Femur (tissue), 1 donor: ENCODE data around the gene NCK2.
A peak's percentile ranks its signal among the peaks of the same experiment; 100 is the strongest.

Experiments used
- DNase-seq: peaks from one replicate; pipeline ENCODE4 v3.0.0-alpha.2; 2017

The NCK2 gene

GRCh38 chr2:105854972-105855371 lies 110.3 kb downstream of the NCK2 start:
- DNase-seq = no peak

DNA sequence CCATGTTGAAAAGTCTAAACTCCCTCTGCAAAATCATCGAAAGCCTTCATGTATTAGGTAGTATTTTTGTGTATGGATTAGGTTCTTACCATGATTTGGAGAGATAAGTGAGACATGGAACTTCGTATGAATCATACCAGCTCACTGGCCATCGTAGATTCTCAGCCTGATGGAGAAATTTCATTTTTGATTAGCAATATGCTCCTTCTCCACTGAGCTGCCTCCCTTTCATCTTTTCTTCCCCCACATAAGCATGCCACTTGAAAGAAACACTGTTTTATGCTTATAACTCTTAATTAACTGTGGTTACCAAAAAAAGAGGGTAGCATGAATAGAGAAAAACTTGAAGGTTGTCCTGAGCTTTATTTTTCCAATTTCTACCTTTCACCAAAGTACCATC lies 111.9 kb downstream of the NCK2 start:
- DNase-seq = no peak

DNA sequence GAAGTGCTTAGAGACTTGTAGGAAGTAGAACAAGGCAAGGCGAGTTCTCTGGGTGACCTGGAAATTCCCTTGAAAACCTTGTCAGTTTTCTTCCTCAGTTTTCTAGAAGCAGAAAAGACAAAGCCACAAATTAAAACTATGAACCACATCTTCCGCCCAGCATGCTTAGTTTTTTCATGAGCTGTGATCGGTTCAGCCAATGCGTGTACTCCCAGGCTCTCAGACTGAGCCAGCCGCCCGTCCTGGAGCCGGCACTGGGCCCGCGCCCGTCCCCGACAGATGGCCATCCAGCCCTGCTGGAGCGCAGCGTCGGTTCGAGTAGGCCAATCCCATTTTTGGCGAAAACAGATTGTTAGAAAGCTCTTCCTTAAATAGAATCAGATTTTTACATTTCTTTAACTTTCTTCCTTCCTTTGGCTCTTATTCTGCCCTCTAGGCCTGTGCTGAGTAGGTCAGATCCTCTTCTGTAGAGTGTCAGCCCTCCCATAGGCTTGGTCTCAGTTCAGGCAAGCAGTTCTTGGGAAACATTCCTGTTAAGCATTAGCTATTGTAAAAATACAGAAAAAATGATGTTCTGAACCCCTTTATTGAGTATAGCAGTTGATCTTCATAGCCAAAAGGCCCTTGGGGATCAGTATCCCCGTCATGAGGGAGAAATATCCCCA lies 112.5 kb downstream of the NCK2 start:
- no peak for DNase-seq

DNA sequence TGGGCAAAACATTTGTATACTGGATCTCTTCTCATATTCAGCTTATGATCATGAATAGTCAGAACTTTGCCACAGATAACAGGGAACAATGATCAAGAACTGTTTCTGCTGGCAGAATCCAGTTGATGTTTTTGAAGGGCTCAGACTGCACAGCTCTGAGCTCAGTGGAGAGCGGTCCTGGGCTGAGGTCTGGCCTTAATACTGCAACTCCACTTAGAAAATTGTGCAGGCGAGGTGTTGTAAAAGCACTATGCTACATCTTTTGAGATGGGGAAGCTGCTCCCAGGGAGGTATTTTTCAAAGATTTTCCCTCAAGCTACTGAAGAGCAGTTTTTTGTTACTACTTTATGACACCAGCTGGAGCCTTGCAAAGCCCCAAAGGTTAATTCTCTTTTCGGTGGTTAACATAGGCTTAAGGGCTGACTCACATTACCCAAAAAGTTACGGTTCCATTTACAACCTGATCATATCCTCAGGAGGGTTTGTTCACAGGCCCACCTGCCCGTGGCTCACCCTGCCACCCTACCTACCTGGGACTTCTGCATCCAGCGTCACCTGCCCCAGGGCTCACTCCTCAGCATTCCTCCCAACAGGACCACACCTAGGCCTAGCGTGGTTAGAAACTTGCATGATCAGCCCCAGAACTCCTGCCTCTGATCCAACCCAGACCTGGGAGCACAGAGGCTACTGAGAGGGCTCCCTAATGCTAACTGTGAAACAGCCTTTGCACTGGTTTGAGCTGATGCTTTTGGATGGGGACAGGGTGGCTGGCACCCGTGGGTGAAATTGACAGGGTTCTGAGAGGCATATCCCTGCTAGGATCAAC lies 114.4 kb downstream of the NCK2 start:
- no peak for DNase-seq

DNA sequence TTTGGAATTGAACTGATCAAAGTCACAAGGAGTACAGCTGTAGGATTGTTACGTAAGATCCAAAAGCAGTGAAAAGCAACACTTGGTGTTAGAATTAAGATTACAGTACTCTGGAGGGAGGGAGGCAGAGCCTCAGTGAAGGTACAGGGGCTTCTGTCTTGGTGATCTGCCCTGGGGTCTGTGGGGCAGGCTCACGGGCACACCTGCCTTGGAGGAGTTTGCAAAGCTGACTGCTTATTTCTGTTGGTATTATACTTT lies 114.9 kb downstream of the NCK2 start:
- DNase-seq = no peak

DNA sequence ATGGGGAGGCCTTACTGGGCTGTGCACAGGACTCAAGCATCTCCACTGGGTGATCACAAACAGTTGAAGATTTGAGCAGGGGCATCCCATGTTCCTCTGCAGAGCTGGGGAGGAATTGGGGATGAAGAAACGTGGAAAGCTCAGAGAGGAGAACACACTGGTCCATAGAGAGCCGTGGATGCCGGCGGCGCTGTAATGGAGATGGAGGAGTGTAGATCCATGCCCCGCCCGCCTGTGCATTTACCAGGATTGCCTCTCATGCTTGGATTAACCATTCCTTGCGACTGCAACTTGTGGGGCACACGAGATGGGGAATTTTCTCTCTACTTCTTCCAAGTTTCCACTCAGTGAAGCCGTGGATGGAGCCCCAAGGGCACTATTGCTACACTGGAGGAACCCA lies 115.9 kb downstream of the NCK2 start:
- DNase-seq = no peak

DNA sequence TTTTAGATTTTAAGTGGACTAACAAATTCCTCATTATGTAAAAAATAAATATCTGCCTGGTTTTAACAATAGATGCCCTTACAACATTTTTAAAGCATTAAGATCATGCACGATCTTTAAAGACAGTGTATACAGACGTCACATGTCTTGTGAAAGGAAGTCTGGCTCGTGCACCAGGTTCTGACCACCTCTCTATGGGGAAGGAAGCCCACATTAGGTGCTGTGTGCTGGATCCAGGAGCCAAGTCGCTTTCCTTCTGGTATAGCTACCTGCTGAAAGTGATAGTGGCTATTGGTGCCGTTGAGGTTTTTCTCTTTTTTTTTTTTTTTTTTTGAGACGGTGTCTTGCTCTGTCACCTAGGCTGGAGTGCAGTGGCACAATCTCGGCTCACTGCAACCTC lies 116.5 kb downstream of the NCK2 start:
- DNase-seq = no peak

- DNase-seq = no peak
Measured at GRCh38 chr2:105862843-105863242, 118.1 kb downstream of the NCK2 start.

- no peak for DNase-seq
Measured at GRCh38 chr2:105864262-105864661, 119.5 kb downstream of the NCK2 start.

DNA sequence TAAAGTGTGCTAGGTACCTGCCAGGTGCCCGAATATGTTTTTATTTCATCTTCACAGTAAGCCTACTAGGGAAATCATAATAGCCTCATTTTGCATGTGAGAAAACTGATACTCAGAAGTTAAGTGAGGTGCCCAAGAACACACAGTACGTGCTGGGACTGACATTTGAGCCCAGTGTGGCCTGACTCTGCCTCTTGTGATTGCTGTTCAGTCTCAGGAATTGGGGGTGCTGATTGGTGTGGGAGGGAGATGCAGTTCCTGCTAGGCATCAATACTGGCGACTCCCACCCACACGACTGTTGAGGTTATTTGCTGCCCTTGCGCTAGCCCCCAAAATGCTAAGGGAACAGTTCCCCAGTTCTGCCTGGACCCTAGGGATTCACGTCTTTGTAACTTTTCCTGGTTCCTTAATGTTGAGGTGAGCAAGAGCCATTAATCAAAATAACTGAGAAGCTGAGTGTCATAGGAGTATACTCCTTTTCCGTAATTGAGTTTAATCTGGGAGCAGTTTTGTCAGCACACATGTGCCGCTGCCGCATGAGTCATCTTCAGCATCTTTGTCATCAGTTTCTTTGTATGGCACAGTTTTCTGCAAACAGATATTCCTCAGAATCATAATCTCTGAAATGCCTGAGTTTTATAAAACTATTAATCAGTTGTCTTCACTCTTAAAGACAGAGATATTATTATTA lies 120.7 kb downstream of the NCK2 start:
- no peak for DNase-seq

DNA sequence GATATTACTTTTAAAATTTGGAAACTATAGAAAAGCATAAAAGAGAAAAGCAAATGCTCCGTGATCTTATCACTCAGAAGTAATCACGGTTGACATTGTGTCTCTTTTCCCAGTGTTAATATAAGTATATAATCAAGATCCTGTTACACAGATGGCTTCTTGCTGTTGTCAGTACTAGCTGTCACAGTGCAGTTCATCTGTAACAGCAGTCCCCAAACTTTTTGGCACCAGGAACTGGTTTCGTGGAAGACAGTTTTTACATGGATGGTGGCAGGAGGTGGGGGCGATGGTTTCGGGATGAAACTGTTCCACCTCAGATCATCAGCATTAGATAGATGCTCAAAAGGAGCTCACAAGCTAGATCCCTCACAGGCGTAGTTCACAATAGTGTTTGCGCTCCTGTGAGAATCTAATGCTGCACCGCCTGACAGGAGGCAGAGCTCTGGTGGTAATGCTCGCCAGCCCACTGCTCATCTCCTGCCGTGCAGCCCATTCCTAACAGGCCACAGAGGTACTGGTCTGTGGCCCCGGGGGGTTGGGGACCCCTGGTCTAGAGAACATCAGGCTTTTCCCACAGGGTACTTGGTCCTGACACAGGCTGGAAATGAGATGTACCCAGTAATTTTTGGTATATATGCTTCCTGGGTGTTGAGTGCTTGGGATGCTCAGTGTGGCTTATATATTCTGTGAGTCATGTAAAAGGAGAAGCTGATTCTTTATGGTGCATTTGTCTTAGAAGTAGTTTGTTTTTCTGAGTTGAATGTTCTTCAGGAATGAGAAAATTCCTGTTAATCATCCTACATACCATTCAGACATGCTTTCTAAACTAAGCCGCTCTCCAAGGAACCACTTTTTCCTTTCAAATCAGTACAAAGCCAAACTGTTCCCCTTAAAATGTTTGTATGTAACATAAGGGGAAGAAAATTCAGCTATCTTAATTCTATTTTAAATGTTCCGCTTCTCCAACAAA lies 121.8 kb downstream of the NCK2 start:
- no peak for DNase-seq

- DNase-seq = no peak
Measured at GRCh38 chr2:105867587-105867986, 122.9 kb downstream of the NCK2 start.

GRCh38 chr2:105868060-105868459 lies 123.3 kb downstream of the NCK2 start:
- DNase-seq = peak; percentile 49

- no peak for DNase-seq
Measured at GRCh38 chr2:105869341-105869740, 124.6 kb downstream of the NCK2 start.

- DNase-seq = no peak
Measured at GRCh38 chr2:105870062-105870461, 125.3 kb downstream of the NCK2 start.

DNA sequence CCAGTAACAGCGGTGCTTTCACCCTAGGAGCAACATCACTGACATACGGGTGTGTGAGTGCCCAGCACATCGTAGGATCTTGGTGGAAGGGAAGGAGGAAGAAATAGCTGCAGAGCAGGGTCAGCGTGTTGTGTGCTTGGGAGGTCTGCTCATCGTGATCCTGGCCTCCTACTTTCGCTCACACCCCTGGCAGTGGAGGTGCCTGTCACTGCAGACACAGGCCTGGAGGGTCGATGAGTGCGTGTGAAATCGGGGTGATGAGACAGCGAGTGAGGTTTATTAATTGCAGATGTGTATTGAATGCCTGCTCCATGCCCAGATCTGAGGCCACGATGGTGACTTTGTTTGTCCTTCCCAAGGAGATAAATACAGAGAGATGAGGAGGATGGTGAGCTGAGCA lies 126.1 kb downstream of the NCK2 start:
- no peak for DNase-seq

DNA sequence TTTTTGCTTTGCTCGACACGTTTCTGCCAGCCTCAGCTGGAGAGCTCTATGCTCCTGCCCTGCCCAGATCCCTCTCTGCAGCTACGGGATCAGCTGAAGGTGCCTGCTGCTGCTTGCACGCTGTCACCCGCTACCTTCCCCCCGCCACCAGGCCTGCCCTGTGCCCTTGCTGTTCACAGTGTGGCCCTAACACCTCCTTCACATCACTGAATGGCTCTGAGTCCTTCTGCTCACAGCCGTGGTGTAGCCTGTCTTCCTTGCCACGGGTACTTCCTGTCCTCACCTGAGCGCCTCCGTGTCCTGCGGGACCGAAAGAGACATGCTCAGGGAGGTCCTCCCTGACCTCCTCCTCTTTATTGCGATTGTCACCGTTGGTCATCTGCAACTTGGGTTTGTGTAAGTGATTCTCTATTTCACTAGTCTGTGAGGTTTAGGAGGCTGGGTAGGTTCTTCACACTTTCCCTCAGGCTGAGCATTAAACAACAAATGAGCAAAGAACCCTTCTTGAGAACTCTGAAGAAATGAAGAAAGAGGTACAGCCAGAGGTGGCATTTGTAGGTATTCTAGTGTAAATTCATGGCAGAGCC lies 127.5 kb downstream of the NCK2 start:
- no peak for DNase-seq

DNA sequence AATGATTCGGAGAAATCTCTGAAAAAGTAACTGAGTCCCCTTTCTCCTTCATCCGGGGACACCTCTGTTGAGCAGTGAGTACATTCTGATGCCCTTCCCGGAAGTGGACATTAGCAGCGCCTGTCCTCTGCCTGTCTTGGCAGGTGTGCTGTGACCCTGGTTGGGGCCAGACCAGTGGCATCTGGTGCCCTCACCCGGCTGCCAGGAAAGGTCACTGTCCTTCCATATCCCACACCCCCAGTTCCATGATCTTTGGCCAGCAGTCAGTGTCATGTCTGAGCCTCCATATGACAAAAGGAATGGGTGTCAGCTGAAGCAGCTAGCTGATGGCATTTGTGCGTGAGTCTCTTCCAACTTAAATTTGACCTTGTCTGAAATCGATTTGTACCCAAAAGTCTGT lies 128.1 kb downstream of the NCK2 start:
- no peak for DNase-seq

DNA sequence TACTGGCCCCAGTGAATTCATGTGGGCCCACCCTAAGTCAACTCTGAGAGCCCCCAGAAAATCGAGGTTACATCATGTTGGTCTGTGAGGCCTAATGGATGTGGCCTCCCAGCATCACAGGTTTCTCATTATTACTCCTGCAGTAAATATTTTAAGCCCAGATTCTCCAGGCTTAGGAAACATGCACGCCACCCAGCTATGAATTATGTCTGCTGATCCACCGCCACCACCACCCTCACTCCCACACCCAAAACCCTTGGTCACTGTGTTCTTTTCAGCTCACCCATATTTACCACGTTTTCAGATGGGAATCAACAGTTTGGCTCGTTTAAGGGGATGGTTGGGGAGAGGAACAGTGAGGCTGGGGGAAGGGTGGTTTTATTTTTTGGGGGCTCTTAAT lies 128.6 kb downstream of the NCK2 start:
- no peak for DNase-seq

- DNase-seq = no peak
Measured at GRCh38 chr2:105873721-105874120, 129.0 kb downstream of the NCK2 start.

DNA sequence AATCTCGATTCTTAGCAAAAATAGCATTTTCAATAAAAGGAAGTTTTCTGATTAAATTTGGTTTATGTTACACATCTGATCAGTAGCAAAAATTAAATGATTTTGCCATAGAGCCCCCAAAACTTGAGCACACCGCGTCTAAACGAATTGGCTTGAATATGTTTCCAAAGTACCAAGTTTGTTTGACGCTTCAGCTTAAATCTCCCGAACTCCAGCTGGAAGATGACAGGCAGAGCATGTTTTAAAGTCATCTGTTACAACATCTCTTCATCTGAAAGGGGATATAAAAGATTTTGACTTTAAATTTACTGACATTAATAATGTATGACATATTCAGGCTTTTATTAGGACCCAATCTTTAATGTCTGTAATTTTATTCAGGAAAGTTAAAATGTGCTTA lies 129.8 kb downstream of the NCK2 start:
- DNase-seq = no peak

- DNase-seq = no peak
Measured at GRCh38 chr2:105875241-105875640, 130.5 kb downstream of the NCK2 start.

GRCh38 chr2:105876191-105876590 lies 131.5 kb downstream of the NCK2 start:
- no peak for DNase-seq
